Osteocyte (in vitro differentiated cells): ENCODE results near the gene SPINDOC. TPM values are rescaled to one million over a fixed set of nuclear protein-coding genes. Genes with fewer than 3 reads are reported as not detected.
"Not testable (repeated sequence)": the region's sequence is repeated elsewhere in the genome, so short reads cannot be mapped to it uniquely, and the experiment has no call there.

Experiments
- DNase-seq: peaks from one replicate; pipeline ENCODE4 v3.0.0; 2021; ENCODE audit warnings: mixed read lengths; ENCODE audit not compliant: unreplicated experiment; ENCODE audit errors: extremely low spot score
- H3K27ac Mint-ChIP-seq: one replicate; pipeline ENCODE4 v1.8.0; 2021; ENCODE audit warnings: mild to moderate bottlenecking, mixed read lengths; ENCODE audit not compliant: unreplicated experiment
- H3K27me3 Mint-ChIP-seq: one replicate; pipeline ENCODE4 v1.8.0; 2021; ENCODE audit warnings: mixed read lengths; ENCODE audit not compliant: unreplicated experiment
- H3K36me3 Mint-ChIP-seq: one replicate; pipeline ENCODE4 v1.8.0; 2021; ENCODE audit warnings: mixed read lengths; ENCODE audit not compliant: unreplicated experiment
- H3K4me1 Mint-ChIP-seq: one replicate; pipeline ENCODE4 v1.8.0; 2021; ENCODE audit warnings: mixed read lengths; ENCODE audit not compliant: unreplicated experiment
- H3K4me3 Mint-ChIP-seq: one replicate; pipeline ENCODE4 v1.8.0; 2021; ENCODE audit warnings: mild to moderate bottlenecking, moderate library complexity, mixed read lengths; ENCODE audit not compliant: unreplicated experiment
- H3K9me3 Mint-ChIP-seq: one replicate; pipeline ENCODE4 v1.8.0; 2021; ENCODE audit warnings: mixed read lengths; ENCODE audit not compliant: unreplicated experiment
- total RNA-seq: library from RNA; stranded (reverse); gene quantifications from 2 replicates; pipeline ENCODE4 v1.2.1, GENCODE V29; 2021
- TF ChIP-seq, protein P1 (sequence below): fragments of 200-600 bp; sonication (generic); IDR thresholded peaks from 2 replicates; pipeline ENCODE4 v1.5.0; 2021; ENCODE audit warnings: antibody characterized with exemption, mild to moderate bottlenecking, moderate library complexity

Gene SPINDOC
- total RNA-seq, 1 donor from 2014 or later, result 33.5 TPM

DNA sequence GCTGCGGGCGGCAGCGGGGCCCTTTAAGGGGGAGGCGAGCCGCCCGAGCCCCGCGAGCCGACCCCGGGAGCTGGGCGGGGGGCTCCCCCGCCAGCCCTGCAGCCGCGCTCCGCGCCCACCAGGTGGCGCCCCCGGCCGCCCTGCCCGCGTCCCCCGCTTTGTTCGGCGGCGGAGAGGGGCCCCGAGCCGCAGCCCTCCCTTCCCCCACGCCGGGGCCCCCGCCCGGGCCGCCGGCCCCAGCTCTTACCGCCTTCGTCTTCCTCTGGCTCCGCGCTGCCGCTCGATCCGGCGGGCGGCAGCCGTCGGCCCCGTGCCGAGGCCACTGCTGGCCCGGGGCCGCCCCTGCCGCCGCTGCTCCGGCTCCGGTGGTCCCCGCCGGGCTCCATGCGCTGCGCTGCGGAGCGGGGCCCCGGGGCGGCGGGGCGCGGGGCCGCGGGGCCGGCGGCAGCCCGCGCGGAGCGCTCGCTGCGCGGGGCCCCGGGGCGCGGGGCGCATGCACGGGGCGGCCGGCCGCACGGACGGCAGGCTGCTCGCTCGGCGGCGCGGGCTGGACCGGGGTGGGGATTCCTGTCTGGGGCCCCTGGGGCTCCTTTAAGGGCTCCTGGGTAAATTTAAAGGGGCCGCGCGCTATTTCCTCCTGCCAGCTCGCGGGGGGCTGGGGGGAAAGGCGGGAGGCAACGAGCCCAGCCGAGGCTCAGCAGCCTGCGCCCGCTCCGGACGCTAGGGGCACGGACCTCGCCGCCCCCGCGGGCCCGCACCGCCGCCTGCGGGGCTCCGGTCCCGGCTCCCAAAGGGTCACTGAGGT lies 44.8 kb upstream of the SPINDOC start, which contains the start of gene ZFTA:
Gene ZFTA (minus strand): TSS at position 539 of the 805 bp plus-strand sequence. CDS start 153 bp downstream, at position 386.
- no peaks in the 10 kb centered on the region for H3K27me3 Mint-ChIP-seq
- peaks cover 28% of the 10 kb centered on the region for H3K4me1 Mint-ChIP-seq
- peaks cover 6% of the 10 kb centered on the region for H3K36me3 Mint-ChIP-seq
- H3K9me3 Mint-ChIP-seq, result no peaks in the 10 kb centered on the region
- peak; percentile 89 for DNase-seq
- H3K4me3 Mint-ChIP-seq, result peak within 1 kb of the TSS; percentile 89
- TF ChIP-seq, protein P1, sequence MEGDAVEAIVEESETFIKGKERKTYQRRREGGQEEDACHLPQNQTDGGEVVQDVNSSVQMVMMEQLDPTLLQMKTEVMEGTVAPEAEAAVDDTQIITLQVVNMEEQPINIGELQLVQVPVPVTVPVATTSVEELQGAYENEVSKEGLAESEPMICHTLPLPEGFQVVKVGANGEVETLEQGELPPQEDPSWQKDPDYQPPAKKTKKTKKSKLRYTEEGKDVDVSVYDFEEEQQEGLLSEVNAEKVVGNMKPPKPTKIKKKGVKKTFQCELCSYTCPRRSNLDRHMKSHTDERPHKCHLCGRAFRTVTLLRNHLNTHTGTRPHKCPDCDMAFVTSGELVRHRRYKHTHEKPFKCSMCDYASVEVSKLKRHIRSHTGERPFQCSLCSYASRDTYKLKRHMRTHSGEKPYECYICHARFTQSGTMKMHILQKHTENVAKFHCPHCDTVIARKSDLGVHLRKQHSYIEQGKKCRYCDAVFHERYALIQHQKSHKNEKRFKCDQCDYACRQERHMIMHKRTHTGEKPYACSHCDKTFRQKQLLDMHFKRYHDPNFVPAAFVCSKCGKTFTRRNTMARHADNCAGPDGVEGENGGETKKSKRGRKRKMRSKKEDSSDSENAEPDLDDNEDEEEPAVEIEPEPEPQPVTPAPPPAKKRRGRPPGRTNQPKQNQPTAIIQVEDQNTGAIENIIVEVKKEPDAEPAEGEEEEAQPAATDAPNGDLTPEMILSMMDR, result peak; percentile 77
- H3K27ac Mint-ChIP-seq, result peak within 1 kb of the TSS; percentile 91

GRCh38 chr11:63769042-63769713 lies 44.1 kb upstream of the SPINDOC start:
- peaks cover 28% of the 10 kb centered on the region for H3K4me1 Mint-ChIP-seq
- no peaks in the 10 kb centered on the region for H3K27me3 Mint-ChIP-seq
- no peaks in the 10 kb centered on the region for H3K9me3 Mint-ChIP-seq
- peaks cover 6% of the 10 kb centered on the region for H3K36me3 Mint-ChIP-seq
- no peak for DNase-seq
- no peak overlapping the region for H3K27ac Mint-ChIP-seq
- H3K4me3 Mint-ChIP-seq, result peak overlapping the region; percentile 54
- TF ChIP-seq, protein P1, result no peak

DNA sequence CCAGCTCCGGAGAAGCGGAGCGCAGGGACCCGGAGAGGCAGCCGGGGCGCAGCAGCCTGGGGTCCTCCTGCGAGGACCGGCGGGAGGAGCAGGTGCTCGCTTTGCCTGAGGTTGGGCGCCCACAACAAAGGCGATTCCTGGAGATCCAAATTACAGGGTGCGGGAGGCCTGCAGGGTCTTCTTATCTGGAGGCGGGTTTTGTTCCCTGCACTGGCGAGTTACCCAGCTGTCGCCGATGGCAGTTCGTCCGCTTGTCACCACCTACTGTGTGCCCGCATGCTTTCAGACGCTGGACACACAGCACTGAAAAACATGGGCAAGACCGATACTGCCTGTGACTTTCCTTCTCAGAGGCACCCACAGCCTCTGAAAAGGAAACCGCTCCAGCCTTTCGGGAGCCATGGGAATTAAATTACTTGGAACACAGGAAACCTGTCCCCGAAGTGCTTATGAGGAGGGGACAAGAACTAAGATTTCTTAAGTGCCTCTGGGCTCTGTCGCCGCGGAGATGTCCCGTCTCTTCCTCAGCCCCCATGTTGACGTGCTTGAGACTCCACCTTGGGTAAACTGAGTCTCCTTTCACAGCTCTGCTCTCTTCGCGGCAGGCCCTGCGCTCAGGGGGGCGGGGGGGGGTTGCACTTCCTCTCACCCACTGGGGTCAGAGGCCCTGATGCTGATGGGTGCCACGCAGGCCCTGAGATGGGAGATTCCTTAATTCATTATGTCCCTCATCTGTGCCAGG lies 43.4 kb upstream of the SPINDOC start:
- Mint-ChIP-seq H3K27me3 (no peaks in the 10 kb centered on the region), H3K9me3 (no peaks in the 10 kb centered on the region), H3K36me3 (peaks cover 6% of the 10 kb centered on the region), H3K4me1 (peaks cover 28% of the 10 kb centered on the region), H3K4me3 (peak overlapping the region; percentile 74), H3K27ac (no peak overlapping the region)
- TF ChIP-seq, protein P1, result no peak
- no peak for DNase-seq

DNA sequence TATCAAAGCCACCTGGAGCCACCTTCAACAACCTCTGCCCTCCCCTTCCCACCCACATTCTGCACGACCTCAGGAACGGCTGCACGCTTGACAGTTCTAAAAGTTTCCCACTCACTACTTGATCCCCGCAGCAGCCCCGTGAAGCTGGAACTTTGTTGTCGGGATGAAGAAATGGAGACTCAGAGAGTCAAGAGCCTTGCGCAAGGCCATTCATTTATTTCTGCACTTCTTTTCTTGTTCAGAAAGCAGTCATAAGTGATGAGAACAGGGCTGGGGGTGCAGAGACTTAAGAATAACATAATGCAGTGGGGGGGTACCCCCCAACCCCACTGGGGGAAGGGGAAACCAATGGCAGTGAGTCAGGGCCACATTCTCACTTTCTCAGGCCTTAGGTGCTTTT lies 42.5 kb upstream of the SPINDOC start:
- no peaks in the 10 kb centered on the region for H3K27me3 Mint-ChIP-seq
- H3K4me1 Mint-ChIP-seq, result peaks cover 24% of the 10 kb centered on the region
- no peaks in the 10 kb centered on the region for H3K9me3 Mint-ChIP-seq
- TF ChIP-seq, protein P1, result no peak
- H3K27ac Mint-ChIP-seq, result no peak overlapping the region
- no peak overlapping the region for H3K4me3 Mint-ChIP-seq
- peaks cover 3% of the 10 kb centered on the region for H3K36me3 Mint-ChIP-seq
- no peak for DNase-seq

DNA sequence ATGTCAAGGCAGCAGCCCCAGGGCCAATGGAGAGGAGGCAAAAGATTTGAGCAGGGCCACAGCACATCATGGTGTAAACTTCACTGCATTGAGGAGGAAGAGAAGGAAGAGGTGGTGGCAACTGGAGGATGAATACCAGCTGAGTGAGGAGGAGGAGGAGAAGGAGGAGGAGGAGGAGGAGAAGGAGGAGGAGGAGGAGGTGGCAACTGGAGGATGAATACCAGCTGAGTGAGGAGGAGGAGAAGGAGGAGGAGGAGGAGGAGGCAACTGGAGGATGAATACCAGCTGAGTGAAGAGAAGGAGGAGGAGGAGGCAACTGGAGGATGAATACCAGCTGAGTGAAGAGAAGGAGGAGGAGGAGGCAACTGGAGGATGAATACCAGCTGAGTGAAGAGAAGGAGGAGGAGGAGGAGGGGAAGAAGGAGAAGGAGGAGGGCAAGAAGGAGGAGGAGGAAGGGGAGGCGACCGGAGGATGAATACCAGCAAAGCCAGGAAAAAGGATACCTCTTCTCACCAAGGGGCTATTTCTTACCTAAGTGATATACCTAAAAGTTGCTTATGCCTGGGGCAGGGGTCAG lies 41.4 kb upstream of the SPINDOC start:
- peaks cover 14% of the 10 kb centered on the region for H3K4me1 Mint-ChIP-seq
- H3K27ac Mint-ChIP-seq, H3K4me3 Mint-ChIP-seq, H3K36me3 Mint-ChIP-seq, H3K27me3 Mint-ChIP-seq, H3K9me3 Mint-ChIP-seq, DNase-seq: not testable (repeated sequence)
